Natural killer cell (primary cell): ENCODE data around the gene TMTC2. TPM values are rescaled to one million over a fixed set of nuclear protein-coding genes. Genes with fewer than 3 reads are reported as not detected.

Source experiments
- ATAC-seq, 3 donors: fragments of 150-1000 bp in 2 of 3; fragments of 200-7000 bp in 1 of 3; cut with Tn5 transposase; 1 replicate in 1 of 3; 2 replicates in 2 of 3; pipeline ENCODE4 v1.10.0; 2021; ENCODE audit warnings: mild to moderate bottlenecking in 2 of 3, moderate library complexity in 2 of 3
- DNase-seq, 2 donors: peaks; one replicate each; pipeline versions ENCODE4 v3.0.0 to v3.0.0-alpha.2; 2013 to 2021; ENCODE audit warnings: mixed read lengths in 1 of 2
- H3K27ac ChIP-seq: one replicate; pipeline ENCODE4 v1.5.1; 2013; ENCODE audit warnings: mild to moderate bottlenecking, low read length
- H3K27me3 ChIP-seq: one replicate; pipeline ENCODE4 v1.6.1; 2013; ENCODE audit warnings: low read length; ENCODE audit not compliant: control insufficient read depth, insufficient read depth
- H3K36me3 ChIP-seq: one replicate; pipeline ENCODE4 v1.6.1; 2013; ENCODE audit warnings: low read length; ENCODE audit not compliant: control insufficient read depth, insufficient read depth
- H3K4me1 ChIP-seq: one replicate; pipeline ENCODE4 v1.6.1; 2013; ENCODE audit warnings: low read length; ENCODE audit not compliant: control insufficient read depth, insufficient read depth
- H3K4me3 ChIP-seq: one replicate; pipeline ENCODE4 v1.5.1; 2013; ENCODE audit warnings: low read length
- H3K9me3 ChIP-seq: one replicate; pipeline ENCODE4 v1.6.1; 2013; ENCODE audit warnings: low read length; ENCODE audit not compliant: control insufficient read depth, insufficient read depth
- H3K27ac Mint-ChIP-seq, 2 donors: one replicate each; pipeline ENCODE4 v1.8.0; 2022; ENCODE audit warnings: mild to moderate bottlenecking in 2 of 2, mixed read lengths in 2 of 2, moderate library complexity in 1 of 2
- H3K27me3 Mint-ChIP-seq, 2 donors: one replicate each; pipeline ENCODE4 v1.8.0; 2022; ENCODE audit warnings: low read depth in 2 of 2, mixed read lengths in 2 of 2
- H3K36me3 Mint-ChIP-seq: one replicate; pipeline ENCODE4 v1.8.0; 2022; ENCODE audit warnings: mixed read lengths
- H3K4me1 Mint-ChIP-seq, 2 donors: one replicate each; pipeline ENCODE4 v1.8.0; 2022; ENCODE audit warnings: mixed read lengths in 2 of 2
- H3K4me3 Mint-ChIP-seq: one replicate; pipeline ENCODE4 v1.8.0; 2022; ENCODE audit warnings: mild to moderate bottlenecking, moderate library complexity, mixed read lengths
- H3K9me3 Mint-ChIP-seq, 2 donors: one replicate each; pipeline ENCODE4 v1.8.0; 2022; ENCODE audit warnings: mixed read lengths in 2 of 2
- WGBS: methylation state at CpG from one replicate; pipeline ENCODE4 v1.1.7; 2013; ENCODE audit warnings: missing lambda C conversion rate; ENCODE audit not compliant: insufficient coverage; 5-methylcytosine and 5-hydroxymethylcytosine counted together
- intact Hi-C: fragments of 100-400 bp; cut with micrococcal nuclease; formaldehyde crosslinking; loops from one replicate; pipeline ENCODE4 v1.14.2; 2022
- total RNA-seq, 4 donors: library from RNA; stranded (reverse); fragments of 120-200 nt in 1 of 4; gene quantifications; one replicate each; pipeline versions ENCODE4 v1.2.3 to v1.2.4, GENCODE V29; 2013 to 2022
- TF ChIP-seq, protein P1 (sequence below): fragments of 200-600 bp; IDR thresholded peaks from one replicate; pipeline ENCODE4 v1.8.0; 2022; ENCODE audit warnings: antibody characterized with exemption

Gene TMTC2
- total RNA-seq, 3 donors from 2014 or later (not counting 1 experiment from before 2014, with no cell fraction given): 1.4 to 2.3 (median 1.6) TPM

GRCh38 chr12:82708061-82708879 lies 21.6 kb downstream of the TMTC2 start:
- Mint-ChIP-seq H3K4me1 (no peaks in the 10 kb centered on the region), H3K36me3 (no peaks in the 10 kb centered on the region), H3K27me3 (no peaks in the 10 kb centered on the region), H3K4me3 (no peak overlapping the region), H3K9me3 (peaks cover 2 to 3% of the 10 kb centered on the region in 2 donors), H3K27ac (no peak overlapping the region)
- WGBS: 83% methylated on average over 10 of the region's 10 CpGs
- Histone ChIP-seq H3K36me3 (no peaks in the 10 kb centered on the region), H3K4me3 (no peak overlapping the region), H3K27ac (no peak overlapping the region), H3K27me3 (no peaks in the 10 kb centered on the region), H3K4me1 (no peaks in the 10 kb centered on the region), H3K9me3 (no peaks in the 10 kb centered on the region)
- TF ChIP-seq, protein P1, sequence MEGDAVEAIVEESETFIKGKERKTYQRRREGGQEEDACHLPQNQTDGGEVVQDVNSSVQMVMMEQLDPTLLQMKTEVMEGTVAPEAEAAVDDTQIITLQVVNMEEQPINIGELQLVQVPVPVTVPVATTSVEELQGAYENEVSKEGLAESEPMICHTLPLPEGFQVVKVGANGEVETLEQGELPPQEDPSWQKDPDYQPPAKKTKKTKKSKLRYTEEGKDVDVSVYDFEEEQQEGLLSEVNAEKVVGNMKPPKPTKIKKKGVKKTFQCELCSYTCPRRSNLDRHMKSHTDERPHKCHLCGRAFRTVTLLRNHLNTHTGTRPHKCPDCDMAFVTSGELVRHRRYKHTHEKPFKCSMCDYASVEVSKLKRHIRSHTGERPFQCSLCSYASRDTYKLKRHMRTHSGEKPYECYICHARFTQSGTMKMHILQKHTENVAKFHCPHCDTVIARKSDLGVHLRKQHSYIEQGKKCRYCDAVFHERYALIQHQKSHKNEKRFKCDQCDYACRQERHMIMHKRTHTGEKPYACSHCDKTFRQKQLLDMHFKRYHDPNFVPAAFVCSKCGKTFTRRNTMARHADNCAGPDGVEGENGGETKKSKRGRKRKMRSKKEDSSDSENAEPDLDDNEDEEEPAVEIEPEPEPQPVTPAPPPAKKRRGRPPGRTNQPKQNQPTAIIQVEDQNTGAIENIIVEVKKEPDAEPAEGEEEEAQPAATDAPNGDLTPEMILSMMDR: no peak
- no peak for DNase-seq
- ATAC-seq: no peak
- intact Hi-C loops: no loop called here

DNA sequence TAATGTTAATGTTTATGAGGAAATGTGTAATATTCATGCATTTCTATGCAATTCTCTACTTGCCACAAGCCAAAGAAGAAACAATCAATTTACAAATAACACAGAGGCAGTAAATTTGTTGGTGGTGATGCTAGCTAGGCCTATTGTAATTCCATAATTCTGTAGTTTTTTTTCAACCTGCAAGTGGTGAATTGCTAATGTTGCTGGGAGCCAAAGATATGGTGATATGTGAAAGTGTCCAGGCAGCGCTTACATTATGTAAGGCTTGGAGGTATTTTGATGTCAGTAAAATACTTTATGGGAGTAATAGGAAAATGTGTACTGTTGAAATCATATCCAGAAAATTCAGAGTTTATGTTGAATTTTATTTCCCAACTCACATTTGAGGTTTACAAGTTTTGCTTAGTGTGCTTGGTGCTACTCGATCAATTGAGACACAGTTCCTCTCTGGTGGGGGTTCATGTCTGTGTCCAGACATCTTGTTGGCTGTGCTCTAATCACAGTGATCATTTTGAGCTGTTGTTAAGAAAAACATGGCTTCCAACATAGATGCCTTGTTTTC lies 23.2 kb downstream of the TMTC2 start:
- ATAC-seq: no peak
- no peak for DNase-seq
- Mint-ChIP-seq H3K27me3 (no peaks in the 10 kb centered on the region), H3K4me1 (no peaks in the 10 kb centered on the region), H3K4me3 (no peak overlapping the region), H3K9me3 (peaks cover 2 to 3% of the 10 kb centered on the region in 2 donors), H3K27ac (no peak overlapping the region), H3K36me3 (no peaks in the 10 kb centered on the region)
- Histone ChIP-seq H3K4me1 (no peaks in the 10 kb centered on the region), H3K27me3 (no peaks in the 10 kb centered on the region), H3K36me3 (no peaks in the 10 kb centered on the region), H3K4me3 (no peak overlapping the region), H3K27ac (no peak overlapping the region), H3K9me3 (no peaks in the 10 kb centered on the region)
- intact Hi-C loops: no loop called here
- TF ChIP-seq, protein P1: no peak
- 92% methylated on average over 2 of the region's 2 CpGs for WGBS

- ATAC-seq (no peak), DNase-seq (no peak)
- Mint-ChIP-seq H3K27me3 (no peaks in the 10 kb centered on the region), H3K4me3 (no peak overlapping the region), H3K4me1 (no peaks in the 10 kb centered on the region), H3K27ac (no peak overlapping the region), H3K9me3 (peaks cover 2 to 3% of the 10 kb centered on the region in 2 donors), H3K36me3 (no peaks in the 10 kb centered on the region)
- no peaks in the 10 kb centered on the region for H3K4me1 ChIP-seq
- H3K27ac ChIP-seq: no peak overlapping the region
- intact Hi-C loops: no loop called here
- H3K27me3 ChIP-seq: no peaks in the 10 kb centered on the region
- TF ChIP-seq, protein P1: no peak
- WGBS: 83% methylated on average over 2 of the region's 2 CpGs
- no peaks in the 10 kb centered on the region for H3K36me3 ChIP-seq
- H3K4me3 ChIP-seq: no peak overlapping the region
- H3K9me3 ChIP-seq: no peaks in the 10 kb centered on the region
These were observed 24.0 kb downstream of the TMTC2 start for GRCh38 chr12:82710741-82711140.
